ENCODE measurements around the gene PEX16.

Gene PEX16

DNA sequence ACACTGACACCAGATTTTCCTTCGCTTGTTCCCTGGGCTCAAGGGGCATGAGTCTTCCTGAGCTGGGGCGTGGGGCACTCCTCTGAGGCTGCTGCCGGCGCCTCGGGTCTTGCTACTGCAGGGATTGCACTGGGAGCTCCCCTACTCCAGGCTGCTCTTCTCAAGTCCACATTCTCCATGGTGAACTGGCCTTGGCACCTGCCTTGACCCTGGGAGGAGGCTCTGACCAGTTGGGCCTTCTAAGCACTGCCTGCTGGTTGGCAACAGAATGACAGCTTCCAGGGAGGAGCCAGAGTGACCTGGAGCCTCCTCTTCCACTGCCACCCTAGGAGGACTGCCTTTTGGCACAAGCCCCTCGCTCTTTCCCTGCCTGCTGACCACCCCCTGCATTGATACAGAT is 20.1 kb downstream of the PEX16 start:
- DNase-seq: no peak

DNA sequence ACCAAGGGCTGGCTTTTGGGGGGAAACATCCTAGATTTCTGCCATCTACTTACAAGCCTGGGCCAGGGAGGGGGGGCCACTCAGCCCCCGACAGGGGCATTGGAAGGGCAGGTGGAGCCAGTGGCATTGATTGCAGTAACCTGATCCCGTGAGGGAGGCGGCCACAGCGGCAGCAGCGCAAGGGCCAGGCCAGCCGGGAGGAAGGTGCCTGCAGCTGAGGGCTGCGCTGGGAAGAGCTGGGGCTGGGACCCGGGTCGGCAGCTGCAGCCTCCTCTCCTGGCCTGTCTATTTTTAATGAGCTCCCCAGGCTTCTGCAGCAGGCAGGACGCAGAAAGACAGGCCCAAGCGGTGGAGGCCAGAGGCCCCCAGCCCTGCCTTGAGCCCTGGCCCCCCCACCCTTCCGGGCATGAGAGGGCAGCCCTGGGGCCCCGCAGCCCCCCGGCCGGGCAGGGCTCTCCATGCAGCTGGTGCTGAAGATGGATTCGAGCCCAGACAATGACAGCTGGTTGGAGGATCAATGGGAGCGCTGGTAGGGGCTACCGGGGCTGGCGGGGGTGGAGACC is 21.2 kb downstream of the PEX16 start:
- DNase-seq: peak; percentile 89 to 93

DNA sequence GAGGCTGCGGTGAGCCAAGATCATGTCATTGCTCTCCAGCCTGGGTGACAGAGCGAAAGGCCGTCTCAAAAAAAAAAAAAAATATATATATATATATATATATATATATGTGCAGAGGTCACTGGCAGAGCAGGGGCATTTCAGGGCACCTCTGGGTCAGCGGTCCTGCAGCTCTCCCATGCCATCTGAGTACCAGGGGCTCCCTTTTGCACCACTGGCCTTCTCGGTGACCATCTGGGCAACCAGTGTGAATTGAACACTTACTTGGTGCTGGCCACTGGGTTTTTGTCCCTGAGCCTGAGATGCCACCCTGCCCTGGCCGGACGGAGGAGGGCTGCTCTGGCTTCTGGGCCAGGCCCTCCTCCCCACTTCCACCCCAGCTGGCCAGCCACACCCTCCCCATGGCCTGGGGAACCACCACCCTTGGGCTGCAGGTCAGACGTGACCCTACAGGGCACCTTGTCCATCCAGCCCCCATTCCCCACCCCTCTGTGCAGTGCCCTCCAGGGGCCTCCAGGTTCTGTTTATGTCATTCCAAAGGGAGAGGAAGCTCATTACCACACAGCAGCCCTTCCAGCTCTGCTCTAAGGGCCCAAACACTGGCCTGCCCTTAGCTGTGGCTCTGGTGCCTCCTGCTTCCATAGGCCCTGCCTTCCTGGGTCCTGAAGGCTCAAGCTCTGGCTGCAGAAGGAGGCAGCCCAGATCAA is 22.0 kb downstream of the PEX16 start:
- DNase-seq: no peak

DNA sequence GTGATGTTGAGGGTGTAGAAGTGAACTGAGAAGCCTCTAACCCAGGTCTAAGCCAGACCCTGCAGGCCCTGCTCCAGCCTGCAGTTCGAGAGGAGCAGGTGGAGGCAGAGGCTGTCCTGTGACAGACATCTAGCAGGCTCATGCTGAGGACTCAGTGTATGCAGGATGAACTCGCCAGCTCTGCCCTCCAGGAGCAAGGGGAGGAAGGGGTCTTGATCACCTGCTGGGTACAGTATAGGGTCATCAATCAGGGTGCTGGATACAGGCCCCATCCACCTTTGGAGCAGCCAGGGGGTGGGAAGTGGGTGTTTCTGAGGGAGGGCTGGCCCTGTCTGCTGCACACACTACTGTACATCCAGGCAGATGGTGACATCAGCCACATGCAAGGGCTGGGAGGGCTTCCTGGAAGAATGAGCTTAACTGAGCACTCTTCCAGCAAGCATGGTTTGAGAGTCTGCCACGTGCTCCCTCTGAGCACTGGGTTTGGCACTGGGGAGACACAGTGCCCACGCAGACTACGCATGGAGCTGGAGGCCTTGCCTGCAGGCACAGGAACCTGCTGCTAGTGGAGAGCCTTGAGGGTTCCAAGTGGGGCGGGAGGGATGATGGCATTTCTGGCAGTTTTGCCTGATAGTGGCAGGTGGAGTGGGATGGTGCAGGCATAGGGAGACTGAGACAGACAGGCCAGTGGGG is 23.0 kb downstream of the PEX16 start:
- no peak for DNase-seq

DNA sequence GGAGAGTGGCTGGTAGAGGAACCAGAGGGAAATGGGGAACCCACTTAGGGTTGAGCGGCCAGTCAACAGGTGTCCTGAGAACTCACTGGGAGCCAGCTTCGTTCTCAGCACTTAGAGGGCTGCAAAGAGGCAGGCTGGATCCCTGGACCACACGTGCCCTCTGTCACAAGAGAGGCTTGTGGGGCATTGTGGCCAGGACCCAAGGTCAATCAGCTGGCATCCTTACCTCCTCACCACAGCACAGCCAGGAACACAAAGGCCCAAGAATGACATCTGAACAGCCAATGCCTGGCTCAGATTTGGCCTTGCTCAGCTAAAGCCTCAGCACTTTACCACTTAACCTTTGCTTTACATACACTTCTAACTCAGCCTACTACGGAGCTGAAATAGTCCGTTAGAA is 24.8 kb downstream of the PEX16 start:
- DNase-seq: no peak

- no peak for DNase-seq
These were observed 26.7 kb downstream of the PEX16 start for GRCh38 chr11:45890886-45891550.

- DNase-seq: no peak
These were observed 27.7 kb downstream of the PEX16 start for GRCh38 chr11:45889966-45890365.

- DNase-seq: no peak
These were observed 28.1 kb downstream of the PEX16 start for GRCh38 chr11:45889555-45889954.

DNA sequence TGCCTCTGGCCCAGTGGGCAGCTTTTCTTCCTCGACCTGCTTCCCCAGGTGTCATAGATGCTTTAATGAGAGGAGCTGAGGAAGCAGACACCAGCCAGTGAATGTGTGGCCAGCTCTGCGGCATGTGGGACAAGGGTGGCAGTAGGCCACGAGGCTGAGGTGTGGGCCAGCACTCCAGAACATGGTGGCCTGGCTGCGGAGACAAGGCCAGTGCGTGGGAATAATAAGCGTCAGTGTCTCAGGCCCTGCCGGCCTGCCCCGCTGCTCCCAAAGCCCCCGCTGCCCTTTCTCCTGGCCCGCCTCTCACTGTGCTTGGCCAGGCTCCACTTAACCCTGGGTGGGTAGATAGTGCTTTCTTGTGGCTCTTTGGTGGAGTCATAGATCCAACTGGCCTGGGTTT is 30.1 kb downstream of the PEX16 start:
- no peak for DNase-seq

GRCh38 chr11:45886816-45887520 is 30.7 kb downstream of the PEX16 start:
- DNase-seq: no peak

- peak; percentile 29 to 49 for DNase-seq
These were observed 31.6 kb downstream of the PEX16 start for GRCh38 chr11:45885921-45886721.

- peak; percentile 67 to 78 for DNase-seq
These were observed 32.3 kb downstream of the PEX16 start, which contains the start of gene MAPK8IP1 for GRCh38 chr11:45885274-45885920. Gene MAPK8IP1 (plus strand): TSS chr11:45885651. CDS start chr11:45885821, 170 bp downstream.

- no peak for DNase-seq
These were observed 33.0 kb downstream of the PEX16 start for GRCh38 chr11:45884596-45885185.

GRCh38 chr11:45881708-45882368 is 35.8 kb downstream of the PEX16 start:
- DNase-seq: peak in 1 of 2 experiments; percentile 56

- DNase-seq: peak; percentile 40 to 78
These were observed 36.7 kb downstream of the PEX16 start for GRCh38 chr11:45880772-45881570.

DNA sequence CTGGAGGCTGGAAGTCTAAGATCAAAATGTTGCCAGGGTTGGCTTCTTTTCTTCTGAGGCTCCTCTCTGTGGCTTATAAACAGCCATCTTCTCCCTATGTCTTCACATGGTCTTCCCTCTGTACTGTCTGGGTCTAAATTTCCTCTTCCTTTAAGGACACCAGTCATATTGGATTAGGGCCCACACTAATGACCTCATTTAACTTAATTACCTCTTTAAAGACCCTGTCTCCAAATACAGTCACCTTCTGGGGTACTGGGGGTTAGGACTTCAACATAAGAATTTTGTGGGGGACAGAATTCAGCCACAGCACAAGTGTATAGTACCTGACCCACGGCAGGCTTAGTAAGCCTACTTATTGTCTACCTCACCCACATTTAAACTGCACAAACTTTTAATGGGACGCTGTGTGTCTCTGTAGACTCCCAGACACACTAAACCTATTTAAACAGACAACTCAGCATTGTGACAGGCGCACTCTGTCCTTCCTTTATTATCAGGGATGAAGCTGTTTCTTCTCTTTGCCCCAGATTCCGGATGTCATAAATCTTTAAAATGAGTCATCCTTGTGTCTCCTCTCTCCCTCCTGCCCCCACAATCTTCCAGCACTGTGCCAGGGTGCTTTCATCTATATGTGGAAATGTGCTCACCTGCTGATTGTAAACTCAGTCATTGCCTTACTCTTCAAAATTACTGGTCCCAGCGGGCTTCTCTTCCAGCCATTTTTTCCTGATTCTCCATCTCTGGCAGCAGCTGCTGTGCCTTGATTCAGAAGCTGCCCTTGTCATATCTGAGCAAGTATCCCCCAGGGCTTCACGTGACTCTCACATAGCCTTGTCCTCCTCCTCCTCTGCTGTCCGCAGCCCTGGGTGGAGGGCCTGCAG is 37.6 kb downstream of the PEX16 start:
- DNase-seq: no peak

DNA sequence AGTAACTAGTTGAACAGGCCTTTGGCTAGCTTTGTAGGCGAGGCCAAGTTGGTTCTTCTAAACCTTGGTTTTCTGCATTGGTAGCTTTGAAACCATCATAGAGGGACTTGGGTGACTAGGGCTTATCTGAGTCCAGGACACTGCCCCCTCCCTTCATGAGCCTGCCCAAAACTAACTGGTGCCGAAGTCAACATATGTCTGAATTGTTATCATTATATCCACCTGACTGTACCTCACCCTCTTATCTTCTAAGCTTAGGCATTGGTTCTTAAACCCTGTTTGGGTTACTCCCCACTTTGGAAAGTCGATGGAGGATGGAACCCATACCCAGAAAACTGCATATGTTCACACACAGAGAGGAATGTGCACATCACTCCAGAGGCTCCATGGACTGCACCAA is 39.8 kb downstream of the PEX16 start:
- no peak for DNase-seq

- no peak for DNase-seq
These were observed 40.5 kb downstream of the PEX16 start for GRCh38 chr11:45877221-45877620.

DNA sequence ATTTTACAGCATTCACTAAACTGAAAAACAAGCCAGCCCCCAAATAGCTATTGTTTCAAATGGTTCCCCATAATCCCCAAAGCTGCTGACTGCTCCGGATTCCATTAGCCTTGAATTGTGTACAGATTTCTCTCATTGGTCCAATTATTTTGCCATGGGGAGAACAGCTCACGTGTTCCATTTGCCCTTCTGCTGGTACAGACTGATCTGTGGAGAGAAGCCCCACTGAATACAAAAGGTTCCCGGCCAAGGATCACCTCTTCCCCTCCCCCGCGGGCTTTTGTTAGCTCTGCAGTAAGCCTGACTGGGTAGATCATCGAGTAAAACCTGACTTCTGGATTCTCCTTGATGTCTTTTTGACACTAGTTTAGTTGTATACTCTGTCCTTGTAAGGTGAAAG is 41.3 kb downstream of the PEX16 start:
- DNase-seq: no peak

Measured in NCI-H2081 (cell line).